Loucy (cell line): ENCODE results near the gene CHRNA3.
A peak's percentile ranks its signal among the peaks of the same experiment; 100 is the strongest.

Experiments
- CTCF ChIP-seq: fragments of 200-600 bp; sonication (generic); conservative IDR thresholded peaks from 2 replicates; pipeline ENCODE4 v1.5.1; 2014; ENCODE audit warnings: mild to moderate bottlenecking, antibody characterized with exemption, low read length
- EZH2phosphoT487 ChIP-seq: fragments of 200-600 bp; IDR thresholded peaks from 2 replicates; pipeline ENCODE4 v1.6.1; 2018; ENCODE audit warnings: antibody characterized with exemption, mild to moderate bottlenecking, moderate library complexity, borderline replicate concordance

DNA sequence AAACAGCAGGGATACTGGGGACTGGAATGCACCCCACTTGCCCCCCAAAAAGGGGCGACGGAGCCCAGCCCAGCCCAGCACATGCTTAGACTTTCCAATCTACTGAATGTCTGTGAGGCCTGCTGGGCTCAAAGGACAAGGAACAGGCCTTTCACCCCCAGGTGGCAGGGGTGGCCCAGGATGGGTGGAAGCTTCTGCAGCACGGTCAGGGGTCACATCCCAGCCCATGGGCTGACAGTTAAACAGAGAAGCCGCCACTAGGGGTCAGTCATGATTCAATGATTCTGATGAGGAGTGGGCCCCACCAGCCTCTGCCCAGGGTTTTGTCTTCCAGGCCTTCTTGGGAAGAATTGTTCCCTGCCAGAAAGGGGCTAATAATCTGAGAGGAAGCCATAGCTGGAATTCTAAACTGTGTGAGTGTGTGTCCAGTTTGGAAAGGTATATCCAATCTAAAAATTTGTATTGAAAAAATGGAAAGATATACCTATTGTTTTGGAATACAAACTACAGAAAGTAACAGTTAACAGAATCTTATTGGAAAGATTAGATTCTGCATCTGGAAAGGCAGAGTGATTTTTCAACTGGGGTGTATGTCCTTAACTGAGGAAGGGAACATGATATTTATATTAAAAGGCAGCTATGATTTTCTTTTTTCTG is 18.0 kb upstream of the CHRNA3 start:
- TF ChIP-seq CTCF = peak; percentile 82
- no peak for TF ChIP-seq EZH2phosphoT487
